SU-DHL-6 (cell line): Measurements from ENCODE around the gene ERN2.

Source experiments
- H2AFZ ChIP-seq: fragments of 200-600 bp; sonication (generic); 2 replicates; pipeline ENCODE4 v1.6.1; 2014; ENCODE audit warnings: low read depth, mild to moderate bottlenecking, moderate library complexity, mixed read lengths, antibody characterized with exemption, low read length; ENCODE audit not compliant: severe bottlenecking
- H3F3A ChIP-seq: fragments of 200-600 bp; shearing (Covaris generic); 2 replicates; pipeline ENCODE4 v1.6.0; 2016; ENCODE audit warnings: antibody characterized with exemption, mild to moderate bottlenecking; ENCODE audit not compliant: insufficient read depth
- H3K27ac ChIP-seq: fragments of 200-600 bp; sonication (generic); 2 replicates; pipeline ENCODE4 v1.5.1; 2016; ENCODE audit warnings: low read depth, mild to moderate bottlenecking, low read length, moderate library complexity, mixed read lengths
- H3K27me3 ChIP-seq: fragments of 200-600 bp; sonication (generic), shearing (Covaris generic); 2 replicates; pipeline ENCODE4 v1.6.0; 2014; ENCODE audit warnings: mild to moderate bottlenecking, low read length
- H3K36me3 ChIP-seq: fragments of 200-600 bp; sonication (generic); 2 replicates; pipeline ENCODE4 v1.6.1; 2014; ENCODE audit warnings: mild to moderate bottlenecking, low read length, mixed read lengths
- H3K4me2 ChIP-seq: fragments of 300-600, 200-600 bp; shearing (Covaris generic), sonication (generic); 2 replicates; pipeline ENCODE4 v1.6.0; 2014; ENCODE audit warnings: low read length, low read depth, mild to moderate bottlenecking; ENCODE audit not compliant: poor library complexity, severe bottlenecking
- H3K4me3 ChIP-seq: fragments of 200-600 bp; sonication (generic); 2 replicates; pipeline ENCODE4 v1.5.1; 2014; ENCODE audit warnings: antibody characterized with exemption, low read length, mild to moderate bottlenecking, mixed read lengths; ENCODE audit not compliant: insufficient read depth, poor library complexity, severe bottlenecking
- H3K79me2 ChIP-seq: fragments of 200-600 bp; sonication (generic); 2 replicates; pipeline ENCODE4 v1.6.1; 2014; ENCODE audit warnings: mild to moderate bottlenecking, low read length, moderate library complexity; ENCODE audit not compliant: insufficient read depth
- H3K9ac ChIP-seq: fragments of 200-600 bp; sonication (generic); 2 replicates; pipeline ENCODE4 v1.7.0; 2014; ENCODE audit warnings: mild to moderate bottlenecking, low read length
- H3K9me2 ChIP-seq: fragments of 200-600 bp; sonication (generic); replicated peaks from 2 replicates; pipeline ENCODE4 v1.6.1; 2014; ENCODE audit warnings: low read length; ENCODE audit not compliant: insufficient read depth
- H3K9me3 ChIP-seq: fragments of 200-600 bp; sonication (generic); 2 replicates; pipeline ENCODE4 v1.6.1; 2014; ENCODE audit warnings: low read length, mixed read lengths; ENCODE audit not compliant: insufficient read depth
- H4K20me1 ChIP-seq: fragments of 200-600 bp; sonication (generic); 2 replicates; pipeline ENCODE4 v1.6.1; 2014; ENCODE audit warnings: low read depth, mild to moderate bottlenecking, antibody characterized with exemption, low read length, moderate library complexity, mixed read lengths
- CTCF ChIP-seq: fragments of 200-600 bp; sonication (generic); IDR thresholded peaks from one replicate; pipeline ENCODE4 v1.5.1; 2017; ENCODE audit warnings: antibody characterized with exemption, mild to moderate bottlenecking, low read length, moderate library complexity; ENCODE audit not compliant: insufficient read depth, poor library complexity, severe bottlenecking
- EZH2phosphoT487 ChIP-seq: fragments of 200-600 bp; sonication (generic), shearing (Covaris generic); conservative IDR thresholded peaks from 2 replicates; pipeline ENCODE4 v1.6.1; 2018; ENCODE audit warnings: mild to moderate bottlenecking, antibody characterized with exemption, low read length, moderate library complexity, mixed read lengths

ERN2 gene

GRCh38 chr16:23667355-23667659 is 45.7 kb downstream of the ERN2 start:
- H3K79me2 ChIP-seq: no peaks in the 10 kb centered on the region
- no peak overlapping the region for H2AFZ ChIP-seq
- H3K9me2 ChIP-seq: no peaks in the 10 kb centered on the region
- H3K36me3 ChIP-seq: peaks cover 18% of the 10 kb centered on the region; the same call in 1 of the 2 replicates
- no peak overlapping the region for H3K9ac ChIP-seq
- H3K9me3 ChIP-seq: no peaks in the 10 kb centered on the region
- no peak for TF ChIP-seq EZH2phosphoT487
- no peak for TF ChIP-seq CTCF
- no peaks in the 10 kb centered on the region for H3F3A ChIP-seq
- no peaks in the 10 kb centered on the region for H3K27me3 ChIP-seq
- H3K27ac ChIP-seq: no peak overlapping the region
- H3K4me3 ChIP-seq: no peak overlapping the region
- H3K4me2 ChIP-seq: no peak overlapping the region
- H4K20me1 ChIP-seq: no peaks in the 10 kb centered on the region

- Histone ChIP-seq H3K79me2 (no peaks in the 10 kb centered on the region), H3K4me3 (no peak overlapping the region), H3K27me3 (no peaks in the 10 kb centered on the region), H4K20me1 (no peaks in the 10 kb centered on the region), H2AFZ (no peak overlapping the region), H3K36me3 (peaks cover 23% of the 10 kb centered on the region; the same call in 1 of the 2 replicates), H3K9me2 (no peaks in the 10 kb centered on the region), H3K4me2 (no peak overlapping the region), H3K27ac (no peak overlapping the region), H3K9me3 (no peaks in the 10 kb centered on the region), H3F3A (no peaks in the 10 kb centered on the region), H3K9ac (no peak overlapping the region)
- no peak for TF ChIP-seq CTCF
- no peak for TF ChIP-seq EZH2phosphoT487
Observed at GRCh38 chr16:23666571-23667354, 46.3 kb downstream of the ERN2 start.

- no peaks in the 10 kb centered on the region for H3K79me2 ChIP-seq
- H3K4me3 ChIP-seq: no peak overlapping the region
- peaks cover 41% of the 10 kb centered on the region; the same call in 1 of the 2 replicates for H3K36me3 ChIP-seq
- TF ChIP-seq EZH2phosphoT487 (no peak), CTCF (no peak)
- no peaks in the 10 kb centered on the region for H3F3A ChIP-seq
- H3K27me3 ChIP-seq: no peaks in the 10 kb centered on the region
- no peaks in the 10 kb centered on the region for H4K20me1 ChIP-seq
- H3K27ac ChIP-seq: no peak overlapping the region
- H2AFZ ChIP-seq: no peak overlapping the region
- no peaks in the 10 kb centered on the region for H3K9me3 ChIP-seq
- H3K9me2 ChIP-seq: no peaks in the 10 kb centered on the region
- H3K4me2 ChIP-seq: no peak overlapping the region
- no peak overlapping the region for H3K9ac ChIP-seq
Observed at GRCh38 chr16:23663918-23664317, 49.1 kb downstream of the ERN2 start.
